Type B pancreatic cell (in vitro differentiated cells): ENCODE data around the gene POLRMT. TPM values are rescaled to one million over a fixed set of nuclear protein-coding genes. Genes with fewer than 3 reads are reported as not detected.
"Not testable (repeated sequence)": the region's sequence is repeated elsewhere in the genome, so short reads cannot be mapped to it uniquely, and the experiment has no call there.

Source experiments
- DNase-seq: peaks from one replicate; pipeline ENCODE4 v3.0.0; 2021; ENCODE audit warnings: mixed read lengths; ENCODE audit not compliant: unreplicated experiment; ENCODE audit errors: extremely low spot score
- H3K27ac Mint-ChIP-seq: 2 replicates; pipeline ENCODE4 v1.8.0; 2021; ENCODE audit warnings: mild to moderate bottlenecking, mixed read lengths
- H3K27me3 Mint-ChIP-seq: 2 replicates; pipeline ENCODE4 v1.8.0; 2021; ENCODE audit warnings: mixed read lengths
- H3K36me3 Mint-ChIP-seq: 2 replicates; pipeline ENCODE4 v1.8.0; 2021; ENCODE audit warnings: mixed read lengths
- H3K4me1 Mint-ChIP-seq: one replicate; pipeline ENCODE4 v1.8.0; 2021; ENCODE audit warnings: mixed read lengths; ENCODE audit not compliant: unreplicated experiment
- H3K4me3 Mint-ChIP-seq: 2 replicates; pipeline ENCODE4 v1.8.0; 2021; ENCODE audit warnings: mild to moderate bottlenecking, mixed read lengths
- H3K9me3 Mint-ChIP-seq: 2 replicates; pipeline ENCODE4 v1.8.0; 2021; ENCODE audit warnings: mixed read lengths
- total RNA-seq: library from RNA; stranded (reverse); gene quantifications from 2 replicates; pipeline ENCODE4 v1.2.1, GENCODE V29; 2021; ENCODE audit warnings: low replicate concordance
- TF ChIP-seq, protein P1 (sequence below): fragments of 200-600 bp; sonication (generic); conservative IDR thresholded peaks from 2 replicates; pipeline ENCODE4 v1.5.0; 2021; ENCODE audit warnings: antibody characterized with exemption, mild to moderate bottlenecking

POLRMT gene
- total RNA-seq, 1 donor from 2014 or later: 59.8 TPM

- DNase-seq: no peak
- H3K4me3 Mint-ChIP-seq: no peak overlapping the region
These were observed 25.0 kb downstream of the POLRMT start for GRCh38 chr19:608155-609003.

GRCh38 chr19:607301-608154 is 25.8 kb downstream of the POLRMT start:
- Mint-ChIP-seq H3K4me3 (no peak overlapping the region), H3K4me1 (peaks cover 5% of the 10 kb centered on the region), H3K9me3 (no peaks in the 10 kb centered on the region), H3K27ac (no peak overlapping the region), H3K27me3 (no peaks in the 10 kb centered on the region), H3K36me3 (no peaks in the 10 kb centered on the region)
- no peak for DNase-seq
- TF ChIP-seq, protein P1, sequence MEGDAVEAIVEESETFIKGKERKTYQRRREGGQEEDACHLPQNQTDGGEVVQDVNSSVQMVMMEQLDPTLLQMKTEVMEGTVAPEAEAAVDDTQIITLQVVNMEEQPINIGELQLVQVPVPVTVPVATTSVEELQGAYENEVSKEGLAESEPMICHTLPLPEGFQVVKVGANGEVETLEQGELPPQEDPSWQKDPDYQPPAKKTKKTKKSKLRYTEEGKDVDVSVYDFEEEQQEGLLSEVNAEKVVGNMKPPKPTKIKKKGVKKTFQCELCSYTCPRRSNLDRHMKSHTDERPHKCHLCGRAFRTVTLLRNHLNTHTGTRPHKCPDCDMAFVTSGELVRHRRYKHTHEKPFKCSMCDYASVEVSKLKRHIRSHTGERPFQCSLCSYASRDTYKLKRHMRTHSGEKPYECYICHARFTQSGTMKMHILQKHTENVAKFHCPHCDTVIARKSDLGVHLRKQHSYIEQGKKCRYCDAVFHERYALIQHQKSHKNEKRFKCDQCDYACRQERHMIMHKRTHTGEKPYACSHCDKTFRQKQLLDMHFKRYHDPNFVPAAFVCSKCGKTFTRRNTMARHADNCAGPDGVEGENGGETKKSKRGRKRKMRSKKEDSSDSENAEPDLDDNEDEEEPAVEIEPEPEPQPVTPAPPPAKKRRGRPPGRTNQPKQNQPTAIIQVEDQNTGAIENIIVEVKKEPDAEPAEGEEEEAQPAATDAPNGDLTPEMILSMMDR: no peak

More at GRCh38 chr19:608155-609003, 25.0 kb downstream of the POLRMT start:
- Mint-ChIP-seq H3K4me1 (peaks cover 5% of the 10 kb centered on the region), H3K9me3 (no peaks in the 10 kb centered on the region), H3K36me3 (no peaks in the 10 kb centered on the region), H3K27me3 (no peaks in the 10 kb centered on the region), H3K27ac (no peak overlapping the region)
- TF ChIP-seq, protein P1: no peak

- not testable (repeated sequence) for H3K36me3 Mint-ChIP-seq, H3K27ac Mint-ChIP-seq, H3K4me1 Mint-ChIP-seq, H3K4me3 Mint-ChIP-seq, H3K27me3 Mint-ChIP-seq, DNase-seq, H3K9me3 Mint-ChIP-seq
These were observed 28.0 kb downstream of the POLRMT start for GRCh38 chr19:605061-605971.

DNA sequence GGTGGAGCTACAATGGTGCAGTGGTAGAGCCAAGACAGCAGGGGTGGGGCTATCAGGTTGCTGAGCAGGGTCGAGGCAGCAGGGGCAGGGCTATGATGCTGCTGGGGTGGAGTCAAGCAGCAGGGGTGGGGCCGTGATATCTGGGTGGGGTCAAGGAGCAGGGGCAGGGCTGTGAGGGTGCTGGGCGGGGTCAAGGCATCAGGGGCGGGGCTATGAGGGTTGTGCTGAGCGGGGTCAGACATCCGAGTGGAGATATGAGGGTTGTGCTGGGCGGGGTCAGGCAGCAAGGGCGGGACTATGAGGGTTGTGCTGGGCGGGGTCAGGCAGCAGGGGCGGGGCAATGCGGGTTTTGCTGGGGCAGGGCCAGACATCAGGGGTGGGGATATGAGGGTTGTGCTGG is 29.0 kb downstream of the POLRMT start:
- Mint-ChIP-seq H3K27me3 (no peaks in the 10 kb centered on the region), H3K9me3 (no peaks in the 10 kb centered on the region), H3K4me1 (no peaks in the 10 kb centered on the region), H3K36me3 (no peaks in the 10 kb centered on the region), H3K27ac (no peak overlapping the region), H3K4me3 (no peak overlapping the region)
- no peak for DNase-seq
- TF ChIP-seq, protein P1: no peak

GRCh38 chr19:603779-604178 is 29.6 kb downstream of the POLRMT start:
- DNase-seq, H3K9me3 Mint-ChIP-seq, H3K4me1 Mint-ChIP-seq, H3K27me3 Mint-ChIP-seq, H3K27ac Mint-ChIP-seq, H3K4me3 Mint-ChIP-seq, H3K36me3 Mint-ChIP-seq: not testable (repeated sequence)

DNA sequence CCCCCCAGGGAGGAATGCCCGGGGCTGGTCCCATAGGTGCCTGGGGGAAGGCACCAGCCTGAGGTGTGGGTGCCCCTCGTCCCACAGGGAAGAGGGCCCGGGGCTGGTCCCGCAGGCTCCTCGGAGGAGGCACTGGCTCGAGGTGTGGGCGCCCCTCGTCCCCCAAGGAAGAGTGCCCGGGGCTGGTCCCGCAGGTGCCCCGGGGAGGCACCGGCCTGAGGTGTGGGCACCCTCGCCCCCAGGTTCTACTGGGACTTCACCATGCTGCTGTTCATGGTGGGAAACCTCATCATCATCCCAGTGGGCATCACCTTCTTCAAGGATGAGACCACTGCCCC is 30.1 kb downstream of the POLRMT start:
- H3K9me3 Mint-ChIP-seq: not testable (repeated sequence)

More for the DNA sequence above, 30.1 kb downstream of the POLRMT start:
- not testable (repeated sequence) for H3K4me3 Mint-ChIP-seq, H3K36me3 Mint-ChIP-seq, H3K4me1 Mint-ChIP-seq, H3K27ac Mint-ChIP-seq, DNase-seq, H3K27me3 Mint-ChIP-seq
